ENCODE measurements around the gene CERS6.
"Not testable (repeated sequence)": the region's sequence is repeated elsewhere in the genome, so short reads cannot be mapped to it uniquely, and the experiment has no call there.

CERS6 gene, protein sequence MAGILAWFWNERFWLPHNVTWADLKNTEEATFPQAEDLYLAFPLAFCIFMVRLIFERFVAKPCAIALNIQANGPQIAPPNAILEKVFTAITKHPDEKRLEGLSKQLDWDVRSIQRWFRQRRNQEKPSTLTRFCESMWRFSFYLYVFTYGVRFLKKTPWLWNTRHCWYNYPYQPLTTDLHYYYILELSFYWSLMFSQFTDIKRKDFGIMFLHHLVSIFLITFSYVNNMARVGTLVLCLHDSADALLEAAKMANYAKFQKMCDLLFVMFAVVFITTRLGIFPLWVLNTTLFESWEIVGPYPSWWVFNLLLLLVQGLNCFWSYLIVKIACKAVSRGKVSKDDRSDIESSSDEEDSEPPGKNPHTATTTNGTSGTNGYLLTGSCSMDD

DNA sequence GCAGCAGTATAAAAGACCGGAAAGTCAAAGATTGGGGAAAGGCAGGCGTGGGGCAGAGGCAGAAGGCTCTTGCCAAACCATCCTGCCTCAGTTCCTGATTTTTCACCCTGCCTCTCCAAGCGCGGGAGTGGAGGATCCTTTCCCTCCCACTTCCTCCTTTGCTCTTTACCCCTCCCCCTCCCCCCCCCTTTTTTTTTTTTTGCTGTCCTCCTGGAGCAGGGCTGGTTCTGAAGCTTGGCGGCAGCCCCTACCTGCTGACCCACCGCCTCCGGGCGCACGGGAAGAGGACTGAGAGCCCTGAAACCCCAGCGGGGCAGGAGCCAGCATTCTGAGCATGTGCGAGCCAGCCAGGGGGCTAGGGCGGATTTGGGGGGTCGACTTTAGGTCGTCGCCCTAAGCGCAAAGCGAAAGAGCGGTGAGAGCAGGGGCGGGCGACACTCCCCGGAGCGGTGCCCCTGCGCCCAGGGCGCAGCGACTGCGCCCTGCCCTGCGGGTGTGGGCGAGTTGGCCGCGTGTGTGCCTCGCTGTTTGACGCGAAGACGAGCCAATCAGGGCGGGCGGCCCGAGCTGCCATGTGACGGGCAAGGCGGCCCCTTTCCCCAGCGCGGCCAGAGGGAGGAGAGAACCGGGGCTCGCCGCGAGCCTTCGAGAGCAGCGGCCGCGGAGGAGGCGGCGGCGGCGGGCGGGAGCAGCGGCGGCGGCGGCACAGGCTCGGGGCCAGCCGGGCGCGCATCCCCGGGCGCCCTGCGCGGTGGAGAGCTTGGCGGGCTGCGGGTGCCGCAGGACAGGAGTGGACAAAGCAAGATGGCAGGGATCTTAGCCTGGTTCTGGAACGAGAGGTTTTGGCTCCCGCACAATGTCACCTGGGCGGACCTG, at the start of gene CERS6:
CERS6 (plus strand) TSS at position 628 of the 876 bp plus-strand sequence; CDS start at position 805, 177 bp downstream.
- DNase-seq = peak; percentile 74 to 79

DNA sequence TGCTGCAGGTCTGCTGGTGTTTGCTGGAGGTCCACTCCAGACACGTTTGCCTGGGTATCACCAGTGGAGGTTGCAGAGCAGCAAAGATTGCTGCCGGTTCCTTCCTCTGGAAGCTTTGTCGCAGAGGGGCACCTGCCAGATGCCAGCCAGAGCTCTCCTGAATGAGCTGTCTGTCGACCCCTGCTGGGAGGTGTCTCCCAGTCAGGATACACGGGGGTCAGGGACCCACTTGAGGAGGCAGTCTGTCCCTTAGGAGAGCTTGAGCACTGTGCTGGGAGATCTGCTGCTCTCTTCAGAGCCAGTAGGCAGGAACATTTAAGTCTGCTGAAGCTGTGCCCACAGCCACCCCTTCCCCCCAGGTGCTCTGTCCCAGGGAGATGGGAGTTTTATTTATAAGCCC, 43.8 kb upstream of the CERS6 start:
- DNase-seq = not testable (repeated sequence)

DNA sequence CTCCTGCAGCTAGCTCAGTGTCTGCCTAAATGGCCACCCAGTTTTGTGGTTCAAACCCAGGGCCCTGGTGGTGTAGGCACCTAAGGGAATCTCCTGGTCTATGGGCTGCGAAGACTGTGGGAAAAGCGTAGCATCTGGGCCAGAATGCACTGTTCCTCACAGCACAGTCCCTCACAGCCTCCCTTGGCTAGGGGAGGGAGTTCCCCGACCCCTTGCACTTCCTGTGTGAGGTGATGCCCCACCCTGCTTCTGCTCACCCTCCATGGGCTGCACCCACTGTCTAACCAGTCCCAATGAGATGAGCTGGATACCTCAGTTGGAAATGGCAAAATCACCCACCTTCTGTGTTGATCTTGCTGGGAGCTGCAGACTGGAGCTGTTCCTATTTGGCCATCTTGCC, 43.0 kb upstream of the CERS6 start:
- DNase-seq = not testable (repeated sequence)

DNA sequence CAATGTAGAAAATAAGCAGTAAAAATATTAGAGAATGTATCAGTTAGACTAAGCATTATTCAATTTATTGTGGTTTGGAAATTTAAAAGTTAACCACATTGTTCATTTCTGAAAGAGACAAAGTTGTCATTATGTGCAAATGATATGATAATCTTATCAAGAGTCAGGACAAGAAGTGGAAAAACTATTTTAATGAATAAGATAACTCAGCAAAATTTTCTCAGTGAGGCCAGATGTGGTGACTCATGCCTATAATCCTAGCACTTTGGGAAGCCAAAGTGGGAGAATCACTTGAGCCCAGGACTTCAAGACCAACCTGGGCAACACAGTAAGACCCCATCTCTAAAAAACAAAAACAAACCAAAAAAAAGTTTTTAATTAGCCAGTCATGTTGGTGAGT, 39.5 kb upstream of the CERS6 start:
- DNase-seq = no peak

DNA sequence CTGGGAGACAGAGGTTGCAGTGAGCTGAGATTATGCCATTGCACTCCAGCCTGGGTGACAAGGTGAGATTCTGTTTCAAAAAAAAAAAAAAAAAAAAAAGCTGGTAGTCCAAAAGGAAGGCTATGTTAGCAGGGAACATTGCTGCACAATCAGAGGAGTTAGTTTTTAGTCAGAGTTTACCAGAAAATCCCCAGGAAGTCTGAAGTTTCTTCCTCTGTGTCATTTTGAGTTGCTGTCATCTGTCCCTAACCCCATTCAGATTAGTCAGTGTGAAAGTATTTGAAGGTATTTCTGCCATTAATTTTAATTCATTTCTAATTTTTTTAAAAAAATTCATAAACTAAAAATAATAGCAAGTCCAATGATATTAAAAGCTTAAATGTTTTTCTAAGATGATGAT, 33.5 kb upstream of the CERS6 start:
- DNase-seq = no peak

DNA sequence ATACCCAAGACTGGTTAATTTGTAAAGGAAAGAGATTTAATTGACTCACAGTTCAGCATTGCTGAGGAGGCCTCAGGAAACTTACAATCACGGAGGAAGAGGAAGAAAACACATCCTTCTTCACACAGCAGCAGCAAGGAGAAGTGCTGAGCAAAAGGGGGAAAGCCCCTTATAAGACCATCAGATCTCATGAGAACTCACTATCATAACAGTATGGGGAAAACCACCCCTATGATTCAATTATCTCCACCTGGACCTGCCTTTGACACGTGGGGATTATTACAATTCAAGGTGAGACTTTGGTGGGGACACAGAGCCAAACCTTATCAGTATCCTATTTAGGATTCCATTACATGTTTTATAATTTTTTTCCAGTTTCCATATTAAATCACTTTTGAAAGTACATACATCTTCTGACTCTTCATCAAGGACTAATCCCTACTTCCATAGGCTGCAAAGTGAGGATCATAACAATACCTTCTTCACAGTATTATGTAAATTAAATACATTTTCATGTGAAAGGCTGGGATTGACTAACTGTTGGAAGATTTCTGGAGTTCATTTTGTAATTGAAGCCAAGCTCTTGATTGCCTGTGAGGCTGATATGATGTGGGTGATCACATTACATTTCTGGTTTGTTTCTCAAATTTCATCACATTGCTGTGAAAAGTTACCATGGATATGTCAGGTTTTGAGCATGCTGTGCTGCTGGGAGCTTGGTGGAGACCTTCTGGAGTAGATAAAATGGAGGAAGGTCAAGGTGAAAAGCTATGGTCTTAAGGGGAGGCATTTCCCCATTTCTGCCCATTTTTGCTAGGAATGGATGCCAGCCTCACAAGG, 31.7 kb upstream of the CERS6 start:
- DNase-seq = no peak

DNA sequence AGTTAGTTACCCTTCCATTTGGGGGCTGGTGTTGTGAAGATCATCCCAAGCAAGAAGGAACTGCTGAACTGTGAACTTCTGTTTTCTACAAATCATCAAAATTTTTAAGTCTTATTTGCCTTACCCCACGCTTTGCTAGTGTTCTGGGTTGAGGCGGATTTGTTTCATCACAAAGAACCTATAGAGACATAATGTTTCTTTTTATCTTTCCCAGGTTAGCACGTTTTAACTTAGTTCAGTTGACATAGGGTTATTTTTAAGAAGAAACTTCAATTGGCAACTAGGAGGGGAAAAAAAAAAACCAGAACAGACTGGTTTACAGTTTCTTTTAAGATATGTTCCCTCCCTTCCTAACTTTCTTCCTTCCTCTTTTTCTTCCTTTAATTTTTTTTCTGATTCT, 31.1 kb upstream of the CERS6 start:
- DNase-seq = no peak

DNA sequence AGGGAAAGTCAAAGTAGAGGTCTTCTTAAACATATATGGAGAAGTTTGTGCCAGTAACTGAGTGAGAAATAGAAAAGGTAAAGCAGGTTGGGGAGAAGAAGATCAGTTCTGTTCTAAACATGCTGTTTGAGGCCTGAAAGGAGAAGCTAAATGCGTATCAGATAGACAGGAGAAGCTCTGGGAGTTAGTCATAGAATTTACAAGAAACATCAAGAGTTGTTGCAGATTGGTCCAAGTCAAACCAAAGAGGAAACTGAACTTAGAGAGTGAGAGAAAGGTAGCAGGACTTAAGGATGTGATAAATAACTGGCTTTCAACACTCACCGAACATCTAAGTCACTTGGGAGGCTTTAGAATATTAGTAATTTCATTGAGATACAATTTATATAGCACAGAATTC, 29.2 kb upstream of the CERS6 start:
- DNase-seq = no peak

DNA sequence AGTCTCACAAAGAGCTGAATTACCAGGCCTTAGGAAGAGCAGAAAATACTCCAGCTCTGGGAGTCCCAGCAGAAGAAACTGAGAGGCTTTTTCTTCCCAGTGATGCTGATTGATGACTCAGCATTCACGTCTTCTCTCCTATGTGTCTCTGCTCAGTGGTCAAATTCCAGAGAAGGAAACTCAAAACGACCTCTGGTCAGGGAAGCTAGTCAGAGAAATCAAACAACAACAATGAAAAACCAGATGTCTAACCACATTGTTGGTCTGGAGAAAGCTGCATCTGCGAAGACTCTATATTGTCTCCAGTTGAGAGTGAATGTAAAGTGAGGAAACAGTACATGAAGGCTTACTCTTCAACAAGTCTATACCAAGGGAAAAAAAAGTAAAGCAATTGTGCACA, 28.6 kb upstream of the CERS6 start:
- DNase-seq = no peak

DNA sequence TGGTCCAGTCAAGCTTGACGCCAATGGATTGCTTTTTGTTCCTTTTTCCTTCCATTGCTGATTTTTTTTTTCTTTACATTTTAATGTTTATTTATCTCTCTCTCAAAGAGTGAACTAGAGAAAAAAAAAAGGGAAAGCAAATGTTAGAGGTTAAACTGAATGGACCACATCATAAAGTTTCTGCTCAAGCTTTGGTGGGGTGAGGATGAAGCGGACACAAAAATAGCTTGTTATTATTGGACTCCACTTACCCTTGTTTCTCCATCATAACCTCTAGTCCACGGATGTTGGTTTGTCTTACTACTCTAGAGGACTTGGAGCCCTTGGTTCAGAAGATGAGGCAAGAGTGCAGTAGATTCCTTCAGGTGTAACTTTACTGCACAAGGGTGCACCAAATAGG, 27.6 kb upstream of the CERS6 start:
- no peak for DNase-seq

DNA sequence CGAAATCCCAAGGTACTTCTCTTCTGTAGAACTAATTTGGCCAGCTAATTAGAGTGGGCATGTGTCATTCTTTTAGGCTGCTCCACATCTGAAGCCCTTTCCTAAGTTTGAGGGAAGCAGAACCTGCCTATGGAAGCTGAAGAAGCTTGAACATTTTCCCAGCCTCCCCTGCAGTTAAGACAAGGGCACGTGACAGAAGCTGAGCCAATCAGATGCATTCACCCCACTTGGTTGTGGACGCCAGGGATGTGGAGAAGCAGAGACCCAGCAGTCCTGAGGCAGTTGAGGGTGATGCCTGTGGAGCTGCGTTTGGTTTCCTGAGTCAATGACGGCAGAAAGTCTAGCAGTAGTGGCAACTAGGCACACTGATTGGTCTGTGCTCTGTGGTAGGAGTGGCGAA, 26.1 kb upstream of the CERS6 start:
- no peak for DNase-seq

DNA sequence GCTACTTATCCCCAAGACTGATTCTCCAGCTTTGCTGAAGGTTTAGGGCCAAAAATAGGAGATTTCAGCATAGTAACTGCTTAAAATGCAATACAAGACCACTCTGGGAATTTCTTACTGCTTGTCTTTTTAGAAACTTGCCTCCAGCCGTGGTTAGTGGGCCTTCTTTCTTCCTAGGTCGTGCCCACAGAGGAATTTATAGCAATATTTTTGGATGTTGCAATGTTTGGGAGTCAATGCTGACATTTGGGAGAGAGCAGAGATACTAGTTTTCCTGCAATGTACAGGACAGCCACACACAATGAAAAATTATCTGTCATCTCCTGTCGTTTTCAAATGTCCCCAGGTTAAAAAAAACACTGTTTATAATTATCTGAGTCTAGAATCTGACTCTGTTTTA, 25.6 kb upstream of the CERS6 start:
- DNase-seq = no peak

DNA sequence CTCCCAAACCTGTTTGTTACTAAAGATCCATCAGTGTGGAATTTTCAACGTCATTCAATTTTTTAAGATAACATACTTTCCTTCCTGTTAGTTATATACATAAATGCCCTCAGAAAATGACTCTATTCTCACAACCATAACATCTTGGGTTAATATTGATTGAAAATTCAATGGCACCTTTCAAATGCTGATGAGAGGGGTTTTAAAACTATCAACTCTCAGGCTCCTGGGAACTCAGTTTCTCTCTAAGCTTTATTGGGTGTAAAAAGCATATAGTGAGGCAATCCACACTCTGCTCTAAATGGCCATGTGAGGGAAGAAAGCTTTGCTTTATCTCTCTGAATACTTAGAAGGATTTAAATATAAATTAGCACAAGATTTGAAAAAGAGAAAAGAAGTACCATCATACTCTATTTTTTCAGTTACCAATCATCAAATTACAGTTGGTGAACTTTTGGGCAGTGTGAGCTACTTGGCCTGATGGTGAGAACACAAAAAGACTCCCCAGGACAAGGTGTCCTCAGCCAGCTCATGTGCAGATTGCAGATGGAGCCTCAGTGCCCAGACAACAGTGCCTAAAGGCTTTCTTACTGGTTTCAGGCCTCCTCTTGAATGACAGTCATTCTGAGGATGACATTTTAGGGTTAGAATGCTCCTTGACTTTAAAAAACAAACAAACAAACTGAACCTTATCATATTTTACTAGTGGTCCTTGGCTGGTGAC, 24.6 kb upstream of the CERS6 start:
- DNase-seq = no peak

DNA sequence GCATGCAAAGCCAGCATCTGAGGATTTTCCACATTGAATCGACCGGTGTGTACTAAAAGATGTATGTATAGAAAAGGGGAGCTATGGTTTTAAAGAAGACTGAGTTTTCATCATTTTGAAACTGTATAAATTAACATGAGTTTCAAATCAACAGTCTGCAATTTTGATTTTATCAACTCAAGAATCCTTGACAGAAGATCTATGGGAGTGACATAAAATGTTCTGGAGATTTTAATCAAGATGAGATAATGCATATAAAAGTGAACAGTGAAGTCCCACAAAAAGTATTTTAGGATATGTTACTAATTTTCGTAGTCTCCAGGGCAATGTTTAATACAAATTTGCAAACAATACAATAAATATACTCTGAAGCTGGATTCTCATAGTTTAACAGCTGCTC, 24.0 kb upstream of the CERS6 start:
- DNase-seq = no peak

DNA sequence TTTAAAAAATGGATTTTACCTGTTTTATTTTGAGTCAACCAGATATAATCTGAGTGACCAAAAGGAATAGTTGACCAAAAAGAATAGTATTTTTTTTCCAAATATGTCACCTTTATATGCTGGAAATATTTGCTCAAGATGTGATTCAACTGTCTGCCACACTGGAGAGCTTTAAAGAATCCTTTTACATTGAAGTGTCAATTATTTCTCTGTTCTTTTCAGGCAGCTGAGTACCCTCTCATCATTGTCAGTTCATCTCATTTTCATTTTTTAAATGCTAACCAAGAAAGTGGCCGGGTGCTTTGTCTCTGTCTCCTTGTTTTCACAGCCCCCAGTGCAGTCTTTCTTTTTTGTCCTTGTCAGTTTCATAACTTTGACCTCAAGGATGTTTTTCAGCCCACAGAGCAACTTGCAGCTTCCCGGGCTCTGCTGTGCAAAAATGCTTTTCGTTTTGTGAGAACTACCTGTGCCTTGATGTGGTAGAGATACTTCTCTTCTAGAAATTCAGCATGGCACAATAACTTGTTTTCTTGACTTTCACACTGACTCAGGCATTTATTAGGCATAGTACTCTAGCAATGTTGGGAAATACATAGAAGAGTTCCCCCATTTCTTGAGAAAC, 23.4 kb upstream of the CERS6 start:
- DNase-seq = no peak

DNA sequence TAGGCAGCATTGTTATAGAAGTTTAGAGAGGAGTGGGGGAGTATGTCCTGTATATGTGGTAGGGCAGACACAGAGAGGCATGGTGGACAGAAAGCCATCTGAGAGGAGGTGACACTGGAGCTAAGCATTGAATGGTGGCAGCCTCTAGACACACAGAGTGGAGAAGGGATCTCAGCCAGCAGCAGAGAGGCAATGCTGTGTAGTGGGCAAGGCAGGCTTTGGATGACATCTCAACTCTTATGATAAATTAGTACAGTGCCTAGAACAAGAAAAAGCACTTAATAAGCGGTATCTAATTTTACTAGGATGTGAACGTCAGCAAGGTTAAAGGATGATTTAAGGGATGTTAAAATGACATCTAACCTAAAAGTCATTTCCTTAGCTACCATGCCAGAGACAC, 22.5 kb upstream of the CERS6 start:
- DNase-seq = no peak

DNA sequence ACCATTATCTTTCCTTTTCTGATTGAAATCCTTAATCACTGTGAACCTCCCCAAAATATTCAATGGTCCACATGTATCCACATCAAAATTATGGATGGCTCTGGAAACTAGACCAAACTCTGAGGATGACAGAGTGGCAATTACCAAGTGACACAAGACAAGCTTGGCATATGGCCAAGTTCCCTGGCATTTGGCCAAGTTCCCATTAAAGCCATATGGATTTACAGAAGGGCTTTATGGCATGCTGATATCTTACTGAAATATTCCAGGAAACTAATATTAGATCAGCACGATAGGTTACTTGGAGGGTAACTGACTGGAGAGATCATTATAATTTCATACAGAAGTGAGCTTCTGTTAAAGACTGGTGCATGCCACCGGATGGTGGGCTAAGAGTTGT, 21.9 kb upstream of the CERS6 start:
- no peak for DNase-seq

DNA sequence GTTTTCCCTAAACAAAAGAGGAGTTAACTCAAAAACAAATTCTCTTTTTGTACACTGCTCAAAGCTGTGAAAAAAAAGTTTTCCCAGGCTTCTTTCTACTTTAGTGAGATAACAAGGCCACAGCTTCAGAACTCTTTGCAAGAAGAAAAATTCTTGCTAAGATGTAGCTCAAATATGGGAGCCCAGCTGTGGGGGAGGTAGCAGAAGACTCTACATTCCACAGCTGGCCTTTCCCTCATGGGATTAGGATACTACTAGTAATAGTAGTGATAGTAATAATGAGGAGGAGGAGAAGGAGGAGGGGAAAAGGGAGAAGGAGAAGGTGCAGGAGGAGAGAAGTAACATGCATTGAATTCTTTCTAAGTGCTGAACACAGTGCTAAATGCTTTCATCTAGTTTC, 19.2 kb upstream of the CERS6 start:
- DNase-seq = no peak

DNA sequence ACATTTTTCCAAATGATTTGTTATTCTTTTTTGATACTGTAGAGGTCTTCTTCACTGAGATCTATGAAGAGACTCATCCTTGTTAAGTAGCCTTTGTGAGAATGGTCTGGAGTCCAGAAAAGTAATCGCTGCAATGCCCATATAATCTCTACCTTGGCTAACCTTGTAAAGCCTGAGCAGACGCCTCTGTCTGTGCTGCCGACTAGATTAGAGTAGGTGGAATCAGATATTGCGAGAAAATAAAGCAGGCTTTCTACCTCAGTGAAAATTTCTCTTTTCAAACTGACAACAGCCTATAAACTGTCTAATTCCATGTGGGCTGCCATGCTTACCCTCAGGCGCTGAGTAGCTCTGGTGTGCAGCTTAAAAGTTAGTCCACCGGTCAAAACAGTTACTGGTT, 17.5 kb upstream of the CERS6 start:
- no peak for DNase-seq

DNA sequence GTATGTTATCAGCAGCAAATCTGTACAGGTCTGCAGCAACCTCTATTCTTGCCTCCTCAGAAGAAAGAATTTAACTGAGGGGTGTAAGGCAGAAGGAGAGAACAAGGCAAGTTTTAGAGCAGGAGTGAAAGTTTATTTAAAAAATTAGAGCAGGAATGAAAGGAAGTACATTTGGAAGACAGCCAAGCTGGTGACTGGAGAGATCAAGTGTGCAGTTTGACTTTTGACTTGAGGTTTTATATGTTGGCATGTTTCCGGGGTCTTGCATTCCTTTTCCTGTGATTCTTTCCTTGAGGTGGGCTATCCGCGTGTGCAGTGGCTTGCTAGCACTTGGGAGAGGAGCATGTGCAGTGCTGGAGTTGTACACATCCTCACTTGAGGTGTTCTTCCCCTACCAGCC, 16.5 kb upstream of the CERS6 start:
- no peak for DNase-seq

DNA sequence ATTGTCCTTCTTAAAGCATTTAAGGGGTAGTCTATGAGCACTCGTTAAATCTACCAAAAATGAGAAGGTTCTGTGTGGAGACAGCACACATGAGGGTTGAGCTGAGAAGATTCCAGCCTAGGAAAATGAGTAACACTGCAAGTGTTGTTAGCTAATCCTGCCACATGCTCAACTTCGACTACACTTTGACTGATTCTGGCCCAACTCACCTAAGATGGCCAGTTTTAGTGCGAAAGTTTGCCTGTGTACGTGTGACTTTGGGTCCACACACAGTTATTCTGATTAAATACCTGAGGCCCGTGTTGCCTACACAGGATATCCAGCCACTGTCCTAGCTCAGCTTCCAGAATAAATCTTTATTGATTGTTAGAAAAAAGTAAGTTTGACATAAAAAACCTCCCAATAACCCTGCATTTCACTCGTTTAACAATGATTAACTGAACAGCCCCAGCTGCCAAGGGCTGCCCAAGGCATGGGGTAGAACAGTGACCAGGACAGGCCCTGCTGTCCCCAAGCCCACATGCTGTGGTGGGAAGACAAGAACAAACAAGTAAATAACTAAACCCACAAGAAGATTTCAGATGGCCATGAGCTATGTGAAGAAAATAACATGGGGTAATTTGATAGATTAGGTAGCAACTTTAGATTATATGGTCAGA, 14.7 kb upstream of the CERS6 start:
- no peak for DNase-seq

DNA sequence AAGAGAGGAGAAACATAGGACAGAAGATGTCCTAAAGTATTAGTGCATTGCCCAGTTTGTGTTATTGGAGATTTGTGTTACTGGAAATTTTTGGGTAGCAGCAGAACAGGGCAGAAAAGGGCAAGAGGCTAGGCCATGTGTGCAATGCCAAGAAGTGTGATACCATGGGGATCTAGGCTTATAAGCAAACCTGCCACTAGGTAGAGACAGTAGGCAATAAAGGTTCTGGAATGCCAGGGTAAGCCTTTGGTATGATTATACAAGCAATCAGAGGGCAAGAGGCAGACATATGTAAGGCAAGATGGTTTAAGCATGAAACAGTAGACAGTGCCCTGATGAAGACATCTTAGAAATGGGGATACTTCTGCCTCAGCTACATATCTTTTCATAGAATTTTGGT, 12.3 kb upstream of the CERS6 start:
- no peak for DNase-seq
